RKO (cell line): ENCODE measurements around the gene MAPK12.
"Not testable (repeated sequence)": the region's sequence is repeated elsewhere in the genome, so short reads cannot be mapped to it uniquely, and the experiment has no call there.

Source experiments
- DNase-seq: peaks from one replicate; pipeline ENCODE4 v3.0.0-alpha.2; 2016; ENCODE audit warnings: low spot score

The MAPK12 gene

DNA sequence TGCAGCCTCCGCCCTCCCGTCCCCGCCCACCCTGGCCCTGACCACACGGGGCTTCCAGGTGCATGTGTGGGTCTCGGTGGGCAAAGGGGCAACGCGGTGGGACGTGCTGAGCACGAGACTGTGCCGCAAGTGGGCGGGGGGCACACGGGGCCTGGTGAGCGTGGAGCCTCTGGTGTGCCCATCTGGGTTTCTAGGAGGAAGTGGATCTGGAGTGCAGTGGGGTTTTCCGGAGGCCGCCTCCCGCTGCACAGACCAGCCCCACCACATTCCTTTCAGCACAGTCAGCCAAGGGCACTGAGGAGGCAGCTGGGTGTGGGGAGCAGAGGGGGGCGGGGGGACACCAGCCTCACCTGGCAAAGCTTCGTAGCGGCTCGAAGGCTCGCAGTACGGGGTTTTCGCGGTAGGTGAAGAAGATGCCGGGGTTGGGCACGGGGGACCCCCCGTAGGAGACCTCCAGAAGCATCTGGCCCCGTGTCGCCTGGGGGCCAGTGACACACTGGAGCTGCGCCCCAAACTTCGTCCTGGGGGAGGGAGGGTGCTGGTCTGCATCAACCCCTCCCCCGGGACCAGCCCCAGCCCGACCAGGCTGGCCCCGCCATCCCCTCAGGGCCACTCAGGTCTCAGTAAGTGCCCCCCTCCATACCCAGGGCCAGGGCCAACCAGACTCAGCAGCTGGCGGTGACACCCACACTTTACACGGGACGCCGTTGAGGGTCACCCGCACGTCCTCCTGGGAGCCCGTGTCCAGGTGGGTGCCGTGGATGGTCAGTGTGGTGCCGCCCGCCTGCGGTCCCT, 21.1 kb upstream of the MAPK12 start:
- no peak for DNase-seq

DNA sequence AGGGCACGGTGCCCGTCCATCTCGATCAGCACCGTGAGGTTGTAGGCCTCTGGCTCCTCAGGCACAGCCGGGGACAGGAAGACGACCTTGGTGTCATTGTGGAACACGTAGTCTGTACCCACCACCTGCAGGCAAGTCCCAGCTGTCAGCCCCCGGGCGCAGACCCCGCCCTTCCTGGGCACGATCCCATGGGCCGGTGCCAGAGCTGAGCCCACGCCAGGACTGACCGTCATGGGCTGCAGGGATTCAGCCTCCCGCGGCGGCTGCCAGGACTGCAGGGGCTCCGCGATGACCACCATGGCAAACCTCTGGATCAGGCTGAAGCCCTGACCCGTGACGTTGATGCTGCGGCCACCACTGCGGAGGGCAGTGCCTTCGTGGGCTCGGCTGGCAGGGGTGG, 20.5 kb upstream of the MAPK12 start:
- DNase-seq: no peak

GRCh38 chr22:50281384-50281760, 19.9 kb upstream of the MAPK12 start:
- no peak for DNase-seq

GRCh38 chr22:50280708-50281383, 19.4 kb upstream of the MAPK12 start:
- no peak for DNase-seq

DNA sequence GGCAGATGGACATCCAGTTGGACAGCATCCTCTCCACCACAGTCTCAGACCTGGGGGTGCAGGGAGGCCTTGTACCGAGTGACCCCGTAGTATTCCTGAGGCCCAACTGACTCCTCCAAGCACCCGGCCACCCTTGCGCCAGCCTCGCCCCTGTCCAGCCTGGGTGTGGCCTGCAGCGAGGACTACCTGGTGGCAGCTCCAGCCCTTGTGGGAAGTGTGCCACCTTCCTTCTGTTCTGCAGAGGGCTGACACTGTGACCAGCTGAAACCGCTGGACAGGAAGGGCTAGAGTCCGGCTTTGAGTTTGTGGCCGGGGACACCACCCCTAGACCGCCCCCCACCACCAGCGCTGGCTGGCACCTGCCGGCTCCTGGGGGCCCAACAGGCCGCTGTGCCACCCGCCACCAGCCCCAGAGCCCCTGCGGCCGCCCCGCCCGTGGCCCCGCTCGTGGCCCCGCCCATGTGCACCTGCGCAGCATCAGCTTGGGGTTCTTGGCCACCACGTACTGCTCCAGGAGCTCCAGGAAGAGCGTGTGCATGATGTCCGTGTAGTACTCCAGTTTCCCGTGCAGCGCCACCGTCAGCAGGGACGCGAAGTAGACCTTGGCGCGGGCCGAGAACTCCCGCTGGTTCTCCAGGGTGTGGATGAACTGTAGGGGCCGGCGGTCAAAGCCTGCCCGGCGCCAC, 18.7 kb upstream of the MAPK12 start:
- DNase-seq: no peak

- no peak for DNase-seq
These were observed 17.6 kb upstream of the MAPK12 start for GRCh38 chr22:50278956-50279619.

GRCh38 chr22:50278461-50278860, 17.0 kb upstream of the MAPK12 start:
- DNase-seq: no peak

DNA sequence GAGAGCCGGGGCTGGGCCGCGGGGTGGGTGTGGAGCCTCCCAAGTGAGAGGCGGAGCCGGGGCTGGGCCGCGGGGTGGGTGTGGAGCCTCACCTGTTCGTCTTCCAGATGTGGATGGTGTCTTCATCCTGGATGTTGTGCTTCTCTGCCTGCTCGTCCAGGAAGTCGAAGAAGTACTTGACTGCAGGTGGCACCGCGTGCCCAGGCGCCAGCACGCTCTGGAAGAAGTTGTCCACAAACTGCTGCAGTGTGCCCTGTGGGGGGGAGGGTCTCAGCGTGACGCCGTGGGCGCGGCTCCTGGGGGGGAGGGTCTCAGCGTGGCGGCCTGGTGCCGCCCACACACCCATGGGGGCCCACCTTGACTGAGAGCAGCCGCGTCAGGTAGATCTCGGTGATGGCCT, 16.3 kb upstream of the MAPK12 start:
- no peak for DNase-seq

- DNase-seq: no peak
These were observed 14.7 kb upstream of the MAPK12 start for GRCh38 chr22:50276143-50276542.

GRCh38 chr22:50275181-50276055, 13.9 kb upstream of the MAPK12 start:
- no peak for DNase-seq

GRCh38 chr22:50274771-50275170, 13.3 kb upstream of the MAPK12 start:
- DNase-seq: no peak

DNA sequence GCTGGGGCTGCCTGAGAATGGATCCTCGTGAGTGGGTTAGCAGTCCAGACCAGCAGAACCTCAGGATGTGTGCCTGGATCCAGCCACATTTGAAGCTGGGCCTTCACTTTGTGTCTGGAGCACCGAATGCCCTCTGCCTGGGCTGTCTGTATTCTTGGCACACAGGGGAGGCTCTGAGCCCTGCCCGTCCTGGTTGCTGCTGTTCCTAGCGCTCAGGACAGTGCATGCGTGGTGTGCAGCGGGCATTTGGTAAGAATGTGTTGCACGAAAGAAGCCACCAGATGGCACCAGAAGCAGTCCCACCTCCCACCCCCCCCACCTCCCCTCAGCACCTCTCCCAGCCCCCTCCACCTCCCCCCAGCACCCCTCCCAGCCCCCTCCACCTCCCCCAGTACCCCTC, 12.8 kb upstream of the MAPK12 start:
- peak; percentile 73 for DNase-seq

DNA sequence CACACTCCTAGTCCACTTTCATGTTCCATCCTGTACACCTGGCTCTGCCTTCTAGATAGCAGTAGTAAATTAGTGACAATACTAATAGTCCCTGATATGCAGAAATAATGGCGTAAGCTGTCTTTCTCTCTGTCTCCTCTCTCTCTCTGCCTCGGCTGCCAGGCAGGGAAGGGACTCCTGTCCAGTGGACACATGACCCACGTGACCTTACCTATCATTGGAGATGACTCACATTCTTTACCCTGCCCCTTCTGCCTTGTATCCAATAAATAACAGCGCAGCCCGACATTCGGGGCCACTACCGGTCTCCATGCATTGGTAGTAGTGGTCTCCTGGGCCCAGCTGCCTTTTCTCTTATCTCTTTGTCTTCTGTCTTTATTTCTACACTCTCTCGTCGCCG, 12.3 kb upstream of the MAPK12 start:
- DNase-seq: not testable (repeated sequence)

DNA sequence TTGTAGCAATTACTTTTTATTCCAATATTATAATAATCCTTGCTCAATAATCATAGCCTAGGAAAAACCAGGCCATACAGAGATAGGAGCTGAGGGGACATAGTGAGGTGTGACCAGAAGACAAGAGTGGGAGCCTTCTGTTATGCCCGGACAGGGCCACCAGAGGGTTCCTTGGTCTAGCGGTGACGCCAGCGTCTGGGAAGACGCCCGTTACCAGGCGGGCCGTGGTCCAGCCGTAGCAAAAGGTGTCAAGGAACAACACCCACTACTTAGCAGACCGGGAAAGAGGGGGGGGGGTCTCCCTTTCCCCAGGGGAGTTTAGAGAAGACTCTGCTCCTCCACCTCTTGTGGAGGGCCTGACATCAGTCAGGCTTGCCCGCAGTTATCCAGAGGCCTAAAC, 11.9 kb upstream of the MAPK12 start:
- DNase-seq: not testable (repeated sequence)

DNA sequence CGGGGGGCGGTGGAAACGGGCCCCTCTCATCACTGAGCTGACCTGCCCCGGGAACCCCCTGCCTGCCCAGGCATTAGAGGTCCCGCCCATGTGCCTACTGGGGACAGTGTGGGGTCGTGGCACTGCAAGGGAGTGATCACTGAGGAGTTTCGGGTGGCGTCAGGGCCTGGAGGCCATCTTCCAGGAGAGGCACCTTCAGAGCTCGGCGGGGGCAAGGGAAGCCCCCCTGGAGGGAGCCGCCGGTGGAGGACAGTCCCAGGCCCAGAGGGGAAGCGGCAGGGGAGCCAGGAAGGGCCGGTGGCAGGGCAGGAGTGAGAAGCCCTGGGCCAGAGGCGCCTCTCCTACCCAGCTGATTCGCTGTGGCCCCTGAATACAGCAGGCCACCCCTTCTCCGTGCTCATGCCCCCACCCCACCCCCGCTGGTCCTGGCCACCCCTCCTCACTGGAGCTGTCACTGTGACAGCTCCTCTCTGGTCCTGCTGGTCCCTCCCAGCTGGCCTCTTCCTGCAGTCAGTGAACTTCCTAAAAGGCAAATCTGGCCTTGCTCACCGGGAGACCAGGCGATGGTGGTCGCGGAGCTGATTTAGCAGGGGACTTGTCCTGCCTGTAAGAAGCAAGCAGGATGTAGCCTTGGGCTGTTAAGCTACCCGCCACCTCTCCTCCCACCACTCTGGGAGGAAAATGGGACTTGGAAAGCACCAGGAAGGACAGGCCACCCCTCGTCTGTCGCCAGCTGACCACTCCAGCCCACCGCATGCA, 10.7 kb upstream of the MAPK12 start:
- DNase-seq: peak; percentile 34

DNA sequence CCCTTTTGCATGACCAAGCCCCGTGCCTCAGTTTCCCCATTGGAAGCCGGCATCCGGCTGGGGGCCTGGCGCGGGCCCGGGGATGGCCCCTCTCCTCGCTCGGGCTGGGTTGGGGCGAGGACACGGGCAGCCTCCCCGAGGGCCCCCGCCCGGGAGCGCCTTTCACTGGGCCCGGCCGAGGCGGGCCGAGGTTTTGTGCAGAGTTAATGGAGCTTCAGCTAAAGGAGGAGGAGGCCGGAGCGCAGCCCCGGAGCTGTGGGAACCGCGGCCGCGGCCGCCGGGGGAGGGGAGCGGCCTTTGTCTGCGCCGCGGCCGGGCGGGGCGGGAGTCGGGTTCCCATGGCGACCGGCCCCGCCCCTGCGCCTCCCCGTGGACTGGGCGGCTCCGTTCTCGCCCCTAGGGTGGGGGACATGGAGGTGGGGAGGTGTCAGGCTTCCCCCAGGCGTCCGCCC, 10.1 kb upstream of the MAPK12 start:
- DNase-seq: peak; percentile 56

DNA sequence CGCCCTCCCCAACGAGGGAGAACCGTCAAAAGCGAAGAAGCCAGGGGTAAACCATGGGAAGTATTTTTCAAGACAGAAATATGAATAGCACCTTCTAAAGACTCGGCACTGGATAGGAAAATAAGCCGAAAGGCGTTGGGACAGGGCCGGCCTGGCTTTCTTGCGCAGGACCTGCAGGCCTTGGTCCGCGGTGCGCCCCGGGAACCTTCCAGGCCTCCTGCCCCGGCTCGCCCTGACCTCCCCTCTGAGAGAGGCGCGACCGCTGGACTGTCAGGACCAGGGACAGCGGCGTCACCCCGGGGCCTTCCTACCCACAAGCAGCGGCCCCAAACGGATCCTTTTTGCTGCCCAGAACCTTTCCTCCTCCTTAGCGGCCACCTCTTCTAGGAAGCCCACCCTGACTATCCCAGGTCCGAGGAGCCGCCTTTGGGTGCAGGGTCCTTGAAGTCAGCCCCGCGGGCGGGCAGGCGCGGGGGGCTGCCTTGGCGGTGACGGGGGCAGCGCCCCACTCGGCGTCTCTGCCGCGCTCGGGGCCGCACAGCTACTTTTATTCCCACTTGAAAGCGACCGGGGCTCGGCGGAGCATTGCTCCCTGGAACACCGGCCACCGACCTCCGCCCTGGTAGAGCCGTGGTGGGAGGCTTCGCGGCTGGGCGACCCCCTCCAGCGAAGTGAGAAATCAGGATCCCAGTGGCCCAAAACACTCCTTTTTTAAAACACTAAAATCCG, 9.3 kb upstream of the MAPK12 start:
- peak; percentile 80 for DNase-seq

DNA sequence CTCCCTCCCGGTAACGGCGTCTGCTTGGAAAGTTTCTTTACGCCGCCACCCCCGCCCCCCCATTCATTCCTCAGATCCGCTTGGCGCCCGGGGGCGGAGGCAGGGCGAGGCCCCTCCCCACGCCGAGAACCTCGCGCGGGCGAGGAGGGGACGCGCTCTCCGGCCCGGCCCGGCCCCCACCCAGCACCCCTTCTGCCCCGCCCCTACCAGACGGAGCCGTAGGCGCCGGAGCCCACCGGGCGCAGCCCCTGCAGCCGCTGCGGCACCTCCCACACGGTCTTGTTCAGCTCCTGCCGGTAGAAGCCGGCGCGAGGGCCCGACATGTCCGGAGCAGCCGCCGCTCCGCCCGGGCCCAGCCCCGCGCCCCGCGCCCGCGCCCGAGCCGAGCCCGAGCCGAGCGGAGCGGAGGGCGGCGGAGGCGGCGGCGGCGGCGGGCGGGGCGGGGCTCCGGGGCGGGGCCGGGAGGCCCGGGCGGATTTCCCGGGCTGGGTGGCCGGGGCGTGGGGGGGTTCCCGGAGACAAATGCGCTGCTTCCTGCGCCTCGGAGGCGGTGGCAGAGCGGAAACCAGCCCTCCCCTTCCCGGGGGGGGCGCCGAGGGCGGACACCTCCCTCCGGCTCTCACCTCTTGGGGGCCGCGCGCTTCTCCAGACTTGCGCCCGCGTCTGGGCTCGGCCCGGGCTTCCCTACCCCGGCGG, 8.6 kb upstream of the MAPK12 start, which contains the start of gene MAPK11:
TSS of gene MAPK11 (minus strand) at position 411 of the 696 bp plus-strand sequence. CDS start at position 323, 88 bp downstream.
- DNase-seq: peak; percentile 61

DNA sequence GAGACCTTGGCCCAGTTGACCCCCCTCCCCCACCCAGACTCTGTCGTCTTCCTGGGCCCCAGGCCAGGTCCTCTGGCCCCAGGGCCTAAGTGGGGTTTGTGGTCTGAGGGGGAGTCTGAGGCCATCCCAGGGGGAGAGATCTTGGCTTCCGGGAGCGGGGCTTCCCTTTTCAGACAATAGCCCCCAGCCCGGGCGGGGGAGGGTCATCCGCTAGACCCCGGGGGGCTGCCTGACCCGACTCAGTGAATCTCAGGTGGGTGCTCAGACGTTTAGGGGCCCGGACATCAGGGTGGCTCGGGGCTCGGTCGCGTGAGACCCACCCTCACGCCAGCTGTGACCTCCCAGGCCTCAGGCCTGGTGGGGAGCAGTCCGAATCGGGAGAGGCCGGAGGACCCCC, 8.1 kb upstream of the MAPK12 start:
- no peak for DNase-seq
